SK-N-SH treated with all-trans-retinoic acid at 6 μM for 48 hours (cell line): ENCODE data around the gene TSSC4.

Experiments
- ARNTL ChIP-seq: fragments of 450-650 bp; formaldehyde crosslinking; IDR thresholded peaks from 2 replicates; pipeline ENCODE4 v1.5.0; 2020; ENCODE audit warnings: low read depth, mild to moderate bottlenecking, moderate library complexity, borderline replicate concordance
- BACH2 ChIP-seq: fragments of 250-450 bp; sonication (Bioruptor Pico); IDR thresholded peaks from 2 replicates; pipeline ENCODE4 v1.9.0; 2021; ENCODE audit warnings: mild to moderate bottlenecking, borderline replicate concordance
- RARB ChIP-seq: fragments of 250-450 bp; sonication (Bioruptor Pico); IDR thresholded peaks from 2 replicates; pipeline ENCODE4 v1.8.0; 2021; ENCODE audit warnings: mild to moderate bottlenecking, moderate library complexity
- ZFP3 ChIP-seq: fragments of 250-450 bp; sonication (Bioruptor Pico); IDR thresholded peaks from 2 replicates; pipeline ENCODE4 v1.5.0; 2020; ENCODE audit warnings: mild to moderate bottlenecking, moderate library complexity
- ZNF565 ChIP-seq: fragments of 450-650 bp; formaldehyde crosslinking; conservative IDR thresholded peaks from 2 replicates; pipeline ENCODE4 v1.5.0; 2020; ENCODE audit warnings: low read depth, mild to moderate bottlenecking, moderate library complexity
- ZNF8 ChIP-seq: fragments of 450-650 bp; formaldehyde crosslinking; IDR thresholded peaks from 2 replicates; pipeline ENCODE4 v1.5.0; 2020; ENCODE audit warnings: mild to moderate bottlenecking, moderate library complexity

- TF ChIP-seq BACH2 = no peak
- TF ChIP-seq ARNTL (CRISPR knock-in tag) = no peak
- TF ChIP-seq ZNF565 (CRISPR knock-in tag) = no peak
- no peak for TF ChIP-seq ZNF8 (CRISPR knock-in tag)
- TF ChIP-seq ZFP3 (CRISPR knock-in tag) = no peak
- TF ChIP-seq RARB (CRISPR knock-in tag) = no peak
Observed at GRCh38 chr11:2422461-2423156, 22.1 kb downstream of the TSSC4 start.
